Right lobe of liver (tissue), 6 donors: ENCODE measurements around the gene PRPF8. TPM values are rescaled to one million over a fixed set of nuclear protein-coding genes. Genes with fewer than 3 reads are reported as not detected.
"Not testable (repeated sequence)": the region's sequence is repeated elsewhere in the genome, so short reads cannot be mapped to it uniquely, and the experiment has no call there.

Experiments used
- ATAC-seq, 4 donors: fragments of 200-7000 bp; cut with Tn5 transposase; one replicate each; pipeline ENCODE4 v1.9.1; 2020; ENCODE audit warnings: mild to moderate bottlenecking in 4 of 4, moderate library complexity in 4 of 4
- DNase-seq, 3 donors: peaks; one replicate each; pipeline ENCODE4 v3.0.0-alpha.2; 2020
- H3K27ac ChIP-seq, 3 donors: fragments of 200-600 bp; one replicate each; pipeline ENCODE4 v1.8.0; 2022
- H3K27me3 ChIP-seq, 2 donors: fragments of 200-600 bp; one replicate each; pipeline ENCODE4 v1.8.0; 2022
- H3K36me3 ChIP-seq, 4 donors: fragments of 200-600 bp; sonication (generic) in 1 of 4; one replicate each; pipeline versions ENCODE4 v1.5.1 to v1.8.0; 2017 to 2022; ENCODE audit warnings: control low read depth in 1 of 4
- H3K4me1 ChIP-seq, 4 donors: fragments of 200-600 bp; sonication (generic) in 1 of 4; one replicate each; pipeline versions ENCODE4 v1.5.1 to v1.8.0; 2017 to 2022; ENCODE audit warnings: control low read depth in 1 of 4
- H3K4me3 ChIP-seq, 3 donors: fragments of 200-600 bp; one replicate each; pipeline ENCODE4 v1.8.0; 2022
- H3K9me3 ChIP-seq, 4 donors: fragments of 200-600 bp; sonication (generic) in 1 of 4; one replicate each; pipeline versions ENCODE4 v1.5.1 to v1.8.0; 2017 to 2022; ENCODE audit warnings: control low read depth in 1 of 4
- POLR2A ChIP-seq: fragments of 450-650 bp; IDR thresholded peaks from one replicate; pipeline ENCODE4 v1.6.1; 2017; ENCODE audit warnings: antibody characterized with exemption, mild to moderate bottlenecking
- WGBS: methylation state at CpG from one replicate; pipeline ENCODE4 v1.1.6; 2018; ENCODE audit warnings: low coverage, low lambda C conversion rate; ENCODE audit not compliant: insufficient coverage; ENCODE audit errors: missing lambda C conversion rate; 5-methylcytosine and 5-hydroxymethylcytosine counted together
- intact Hi-C, 2 donors: fragments of 100-400 bp; cut with DNase I; formaldehyde crosslinking; loops; one replicate each; pipeline versions ENCODE4 v1.11.2 to v1.14.1; 2022
- total RNA-seq, 6 experiments: library from RNA; depleted of rRNA in 2 of 6; stranded (reverse); fragments of >200 nt in 2 of 6; fragmentation: NEBNext Ultra II Directional in 3 of 6; extraction: Animal tissue kit (Norgen Biotek cat#: 25700) in 3 of 6; gene quantifications; one replicate each; pipeline versions ENCODE4 v1.1.0 to v1.2.4, GENCODE V29; 2016 to 2023
- TF ChIP-seq, protein P1 (sequence below), 4 donors: fragments of 200-600 bp in 3 of 4; fragments of 450-650 bp in 1 of 4; IDR thresholded peaks; one replicate each; pipeline versions ENCODE4 v1.5.1 to v1.8.0; 2016 to 2022; ENCODE audit warnings: antibody characterized with exemption in 4 of 4, mild to moderate bottlenecking in 2 of 4
- donor health status: DM: no; HTN: yes; CAD: no.
- donor health status: DM: no; HTN: no; CAD: no.
- donor health status: DM: no; HTN: no; CAD: no.
- donor health status: DM: no; HTN: yes; CAD: no.
- donor health status: DM: no; HTN: yes; CAD: no.

PRPF8 gene
- total RNA-seq, 6 experiments from 2014 or later, result 79.3 to 116 (median 102) TPM

DNA sequence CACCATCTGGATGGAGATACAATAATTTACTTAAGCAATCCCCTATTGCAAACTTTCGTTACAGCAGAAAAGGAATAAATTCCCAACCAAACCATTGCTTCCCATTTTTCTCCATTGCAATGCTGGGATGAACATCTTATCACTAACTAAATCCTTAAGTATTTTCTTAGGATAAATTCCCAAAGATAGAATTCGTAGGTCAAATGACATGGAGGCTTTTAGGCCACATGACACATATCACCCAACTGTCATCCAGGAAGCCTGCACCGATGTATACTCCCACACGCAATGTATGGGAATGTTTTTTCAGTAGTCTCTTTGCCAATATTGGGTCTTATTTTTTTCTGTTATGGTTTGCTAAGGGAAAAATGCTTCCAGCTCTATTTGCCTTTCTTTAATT, 27.1 kb upstream of the PRPF8 start:
- Histone ChIP-seq H3K27ac (no peak overlapping the region), H3K36me3 (peaks cover 0 to 28% (median 14%) of the 10 kb centered on the region in 4 donors), H3K4me3 (no peak overlapping the region), H3K27me3 (no peaks in the 10 kb centered on the region), H3K9me3 (no peaks in the 10 kb centered on the region), H3K4me1 (peaks cover 0 to 16% (median 7%) of the 10 kb centered on the region in 4 donors)
- DNase-seq, result no peak
- no peak for ATAC-seq
- intact Hi-C loops, result no loop called here
- TF ChIP-seq, protein P1, sequence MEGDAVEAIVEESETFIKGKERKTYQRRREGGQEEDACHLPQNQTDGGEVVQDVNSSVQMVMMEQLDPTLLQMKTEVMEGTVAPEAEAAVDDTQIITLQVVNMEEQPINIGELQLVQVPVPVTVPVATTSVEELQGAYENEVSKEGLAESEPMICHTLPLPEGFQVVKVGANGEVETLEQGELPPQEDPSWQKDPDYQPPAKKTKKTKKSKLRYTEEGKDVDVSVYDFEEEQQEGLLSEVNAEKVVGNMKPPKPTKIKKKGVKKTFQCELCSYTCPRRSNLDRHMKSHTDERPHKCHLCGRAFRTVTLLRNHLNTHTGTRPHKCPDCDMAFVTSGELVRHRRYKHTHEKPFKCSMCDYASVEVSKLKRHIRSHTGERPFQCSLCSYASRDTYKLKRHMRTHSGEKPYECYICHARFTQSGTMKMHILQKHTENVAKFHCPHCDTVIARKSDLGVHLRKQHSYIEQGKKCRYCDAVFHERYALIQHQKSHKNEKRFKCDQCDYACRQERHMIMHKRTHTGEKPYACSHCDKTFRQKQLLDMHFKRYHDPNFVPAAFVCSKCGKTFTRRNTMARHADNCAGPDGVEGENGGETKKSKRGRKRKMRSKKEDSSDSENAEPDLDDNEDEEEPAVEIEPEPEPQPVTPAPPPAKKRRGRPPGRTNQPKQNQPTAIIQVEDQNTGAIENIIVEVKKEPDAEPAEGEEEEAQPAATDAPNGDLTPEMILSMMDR (IDR thresholded peaks at IDR 0.05), result no peak
- no peak for TF ChIP-seq POLR2A
- WGBS, result 78% methylated on average over 4 of the region's 4 CpGs

DNA sequence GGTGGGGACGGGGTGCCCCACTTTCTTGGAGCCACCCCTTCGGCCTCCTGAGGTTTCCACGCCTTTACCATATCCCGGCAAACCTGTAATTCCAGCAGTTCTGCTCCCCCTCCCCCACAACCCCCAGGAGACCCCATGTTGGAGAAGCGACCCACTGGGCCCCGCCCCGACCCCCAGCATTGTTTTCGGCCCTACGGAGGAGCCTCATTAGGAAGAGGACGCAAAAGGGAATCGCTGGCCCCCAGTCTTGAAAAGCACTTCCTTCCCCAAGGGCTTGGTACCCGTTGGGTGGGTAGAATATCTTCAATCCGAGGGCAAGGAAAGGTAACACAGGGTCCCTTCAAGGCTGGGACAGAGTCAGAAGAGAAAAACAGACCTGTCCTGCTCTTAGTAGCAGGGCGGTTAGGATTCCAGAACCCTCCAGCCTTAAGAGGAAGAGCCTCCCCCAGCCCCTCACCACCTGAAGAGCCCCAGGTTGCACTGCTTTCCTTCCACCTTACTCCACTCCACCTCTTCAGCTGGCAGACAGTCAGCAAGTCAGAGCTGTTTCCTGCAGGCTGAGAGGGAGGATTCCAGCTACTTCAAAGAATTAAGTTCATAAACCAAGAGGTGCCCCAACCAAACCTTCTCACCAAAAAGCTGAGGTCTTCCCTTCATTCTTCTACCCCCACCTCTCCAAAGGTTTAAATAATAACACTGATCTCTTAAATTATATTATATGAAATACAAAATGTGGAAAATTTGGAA, 26.3 kb upstream of the PRPF8 start:
- Histone ChIP-seq H3K27me3 (no peaks in the 10 kb centered on the region), H3K9me3 (no peaks in the 10 kb centered on the region), H3K4me3 (peak overlapping the region; percentile 66 to 83 (median 67)), H3K27ac (peak overlapping the region; percentile 10 to 88 (median 69)), H3K4me1 (peaks cover 0 to 16% (median 7%) of the 10 kb centered on the region in 4 donors), H3K36me3 (peaks cover 0 to 28% (median 14%) of the 10 kb centered on the region in 4 donors)
- no peak for TF ChIP-seq POLR2A
- TF ChIP-seq, protein P1 (IDR thresholded peaks at IDR 0.05), result no peak
- intact Hi-C loops, result no loop called here
- DNase-seq (no peak), ATAC-seq (no peak)
- WGBS, result 33% methylated on average over 4 of the region's 14 CpGs

DNA sequence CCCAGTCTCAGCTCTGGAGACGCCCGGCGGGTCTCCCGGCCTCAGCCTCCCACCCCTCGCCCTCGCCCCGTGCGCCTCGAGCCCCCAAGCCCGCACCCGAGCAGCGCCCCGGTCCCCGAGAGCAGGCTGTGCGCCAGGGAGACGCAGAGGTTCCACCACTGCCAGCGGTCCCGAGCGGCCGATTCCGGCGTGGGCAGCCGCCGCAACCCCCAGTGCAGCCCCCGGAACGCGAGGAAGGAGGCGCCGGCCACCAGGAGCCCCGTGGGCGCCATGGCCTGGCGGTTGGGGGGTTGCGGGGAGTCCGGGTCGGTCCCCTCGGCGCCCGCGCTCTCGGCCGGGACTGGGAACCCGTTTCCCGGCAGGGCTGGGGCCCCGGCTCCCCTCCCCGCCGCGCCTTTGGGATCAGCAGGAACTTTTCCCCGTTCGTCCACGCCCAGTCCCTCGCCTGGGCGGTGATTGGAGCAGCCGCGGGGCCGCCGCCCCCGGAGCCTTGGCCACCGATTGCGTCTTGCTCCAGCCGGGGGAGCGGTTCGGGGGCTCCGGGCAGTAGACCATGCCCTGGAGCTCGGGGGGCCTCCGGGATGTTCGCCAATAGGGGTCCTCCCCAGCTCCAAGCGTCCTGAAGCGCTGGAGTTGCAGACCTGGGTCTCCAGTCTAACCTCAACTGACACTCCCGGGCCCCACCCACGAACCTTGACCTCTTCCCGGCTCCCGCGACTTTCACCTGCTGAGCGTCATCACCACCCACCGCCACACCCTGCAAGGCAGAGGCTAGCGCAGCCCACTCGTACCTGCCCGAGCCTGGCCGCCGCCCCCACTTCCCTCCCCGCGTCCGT, 25.5 kb upstream of the PRPF8 start, which contains the start of gene TLCD2:
TSS of gene TLCD2 (minus strand) at position 407 of the 836 bp plus-strand sequence. CDS start at position 272, 135 bp downstream.
- peaks cover 0 to 16% (median 7%) of the 10 kb centered on the region in 4 donors for H3K4me1 ChIP-seq
- peaks cover 0 to 28% (median 14%) of the 10 kb centered on the region in 4 donors for H3K36me3 ChIP-seq
- peak; percentile 50 to 64 (median 58) for ATAC-seq
- H3K27ac ChIP-seq, result peak within 1 kb of the TSS; percentile 10 to 88 (median 69)
- no peaks in the 10 kb centered on the region for H3K9me3 ChIP-seq
- no peaks in the 10 kb centered on the region for H3K27me3 ChIP-seq
- intact Hi-C loops, result loop anchor here in 1 of 2 donors (10.0 kb wide), 1 partner anchor 55 kb away; no protein-coding TSS in a partner anchor
- peak within 1 kb of the TSS; percentile 66 to 83 (median 67) for H3K4me3 ChIP-seq
- WGBS, result no CpG with 5 or more reads among the region's 83 CpGs
- peak; percentile 86 to 88 (median 88) for DNase-seq
- TF ChIP-seq, protein P1 (IDR thresholded peaks at IDR 0.05), result no peak
- peak; percentile 77 for TF ChIP-seq POLR2A

DNA sequence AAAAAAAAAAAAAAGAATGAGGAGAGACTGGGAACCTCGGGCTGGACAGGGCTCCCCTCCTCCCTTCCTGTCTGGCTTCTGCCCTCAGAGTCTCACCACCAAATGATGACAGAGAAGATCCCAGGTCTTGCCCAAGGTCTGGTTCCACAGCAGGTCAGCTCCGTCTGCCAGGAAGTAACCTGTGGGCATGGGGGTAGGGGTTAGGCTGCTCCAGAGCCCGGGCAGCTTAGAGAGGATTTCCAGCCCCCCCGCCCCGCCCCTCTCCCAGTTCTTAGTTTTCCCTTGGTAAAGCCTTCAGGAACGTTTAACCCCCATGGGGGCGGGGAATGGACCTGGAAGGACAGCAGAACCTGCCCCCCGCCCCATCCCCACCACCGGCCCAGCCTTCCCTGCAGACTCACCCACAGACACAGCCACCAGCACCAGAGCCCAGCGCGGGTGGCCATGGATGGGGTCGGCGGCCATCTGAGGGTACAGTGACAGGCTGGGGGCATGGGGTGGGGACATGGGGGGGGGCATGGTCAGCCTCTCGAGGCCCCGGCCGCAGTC, 24.8 kb upstream of the PRPF8 start:
- Histone ChIP-seq H3K27me3 (no peaks in the 10 kb centered on the region), H3K27ac (peak overlapping the region in 2 of 3 donors; percentile 69 to 88), H3K9me3 (no peaks in the 10 kb centered on the region), H3K36me3 (peaks cover 0 to 28% (median 14%) of the 10 kb centered on the region in 4 donors), H3K4me3 (peak overlapping the region; percentile 66 to 83 (median 67)), H3K4me1 (peaks cover 0 to 16% (median 7%) of the 10 kb centered on the region in 4 donors)
- intact Hi-C loops, result loop anchor here in 1 of 2 donors (10.0 kb wide), 1 partner anchor 55 kb away; no protein-coding TSS in a partner anchor
- TF ChIP-seq, protein P1 (IDR thresholded peaks at IDR 0.05), result no peak
- no peak for TF ChIP-seq POLR2A
- DNase-seq (peak in 1 of 3 donors; percentile 60), ATAC-seq (peak in 3 of 4 donors; percentile 24 to 64 (median 61))
- WGBS, result 19% methylated on average over 3 of the region's 16 CpGs

DNA sequence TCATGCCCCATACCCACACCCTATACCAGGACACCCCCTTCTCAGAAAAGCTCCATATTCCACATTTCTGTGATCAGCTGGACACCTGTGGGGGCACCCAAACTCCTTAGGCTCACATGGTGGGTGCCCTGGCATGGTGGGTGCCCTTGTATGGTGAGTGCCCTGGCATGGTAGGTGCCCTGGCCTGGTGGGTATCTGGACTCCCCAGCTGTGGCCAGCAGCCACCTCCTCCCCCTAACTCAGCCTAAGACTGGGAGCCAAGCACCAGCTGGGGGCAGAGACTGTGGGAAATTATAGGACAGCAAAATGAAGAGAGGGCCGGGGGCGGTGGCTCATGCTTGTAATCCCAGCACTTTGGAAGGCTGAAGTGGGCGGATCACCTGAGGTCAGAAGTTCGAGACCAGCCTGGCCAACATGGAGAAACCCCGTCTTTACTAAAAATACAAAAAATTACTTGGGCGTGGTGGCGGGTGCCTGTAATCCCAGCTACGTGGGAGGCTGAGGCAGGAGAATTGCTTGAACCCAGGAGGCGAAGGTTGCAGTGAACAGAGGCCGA, 24.2 kb upstream of the PRPF8 start:
- not testable (repeated sequence) for H3K4me3 ChIP-seq, H3K27ac ChIP-seq, ATAC-seq, H3K27me3 ChIP-seq, H3K9me3 ChIP-seq, DNase-seq
- peaks cover 0 to 25% (median 13%) of the 10 kb centered on the region in 4 donors for H3K36me3 ChIP-seq
- peaks cover 0 to 11% (median 5%) of the 10 kb centered on the region in 4 donors for H3K4me1 ChIP-seq
- WGBS, result 90% methylated on average over 10 of the region's 10 CpGs
- intact Hi-C loops, result loop anchor here in 1 of 2 donors (10.0 kb wide), 1 partner anchor 54 kb away; no protein-coding TSS in a partner anchor
